Skeletal muscle tissue (tissue), 4 donors: ENCODE data around the gene ABHD17A. TPM values are rescaled to one million over a fixed set of nuclear protein-coding genes. Genes with fewer than 3 reads are reported as not detected.
A peak's percentile ranks its signal among the peaks of the same experiment; 100 is the strongest.
"Not testable (repeated sequence)": the region's sequence is repeated elsewhere in the genome, so short reads cannot be mapped to it uniquely, and the experiment has no call there.

Experiments used
- H3K27ac ChIP-seq: one replicate; pipeline ENCODE4 v1.7.0; 2013; ENCODE audit warnings: mild to moderate bottlenecking, low read depth, low read length, inconsistent platforms
- H3K27me3 ChIP-seq, 3 donors: one replicate each; pipeline ENCODE4 v1.7.0; 2013; ENCODE audit warnings: low read length in 3 of 3; ENCODE audit not compliant: control insufficient read depth in 3 of 3, insufficient read depth in 3 of 3
- H3K36me3 ChIP-seq, 3 donors: one replicate each; pipeline ENCODE4 v1.7.0; 2013; ENCODE audit warnings: low read length in 3 of 3; ENCODE audit not compliant: control insufficient read depth in 3 of 3, insufficient read depth in 3 of 3
- H3K4me1 ChIP-seq, 3 donors: one replicate each; pipeline ENCODE4 v1.7.0; 2013; ENCODE audit warnings: low read length in 3 of 3, mild to moderate bottlenecking in 3 of 3; ENCODE audit not compliant: control insufficient read depth in 3 of 3, insufficient read depth in 3 of 3
- H3K4me3 ChIP-seq, 3 donors: one replicate each; pipeline ENCODE4 v1.7.0; 2013; ENCODE audit warnings: low read length in 3 of 3
- H3K9ac ChIP-seq, 3 donors: one replicate each; pipeline ENCODE4 v1.7.0; 2013; ENCODE audit warnings: low read length in 3 of 3, mild to moderate bottlenecking in 3 of 3, moderate library complexity in 2 of 3, low read depth in 1 of 3
- H3K9me3 ChIP-seq, 3 donors: one replicate each; pipeline ENCODE4 v1.7.0; 2013; ENCODE audit warnings: low read length in 3 of 3; ENCODE audit not compliant: control insufficient read depth in 3 of 3
- total RNA-seq: library from RNA; depleted of rRNA; stranded (reverse); fragments of >200 nt; gene quantifications from one replicate; pipeline ENCODE4 v1.2.3, GENCODE V29; 2014
- donor health status: Osteomylitis.

The ABHD17A gene
- total RNA-seq, 1 donor from 2014 or later, result 52.7 TPM

- Histone ChIP-seq H3K9me3 (no peaks in the 10 kb centered on the region), H3K4me1 (peaks cover 12 to 33% (median 12%) of the 10 kb centered on the region in 3 donors), H3K27me3 (no peaks in the 10 kb centered on the region), H3K9ac (peak overlapping the region in 2 of 3 donors; percentile 7 to 45), H3K36me3 (no peaks in the 10 kb centered on the region), H3K27ac (peak overlapping the region; percentile 69), H3K4me3 (peak overlapping the region; percentile 48 to 93 (median 58))
Measured at GRCh38 chr19:1904860-1905109, 19.5 kb upstream of the ABHD17A start.

GRCh38 chr19:1902923-1903322, 17.6 kb upstream of the ABHD17A start:
- Histone ChIP-seq H3K9ac (no peak overlapping the region), H3K9me3 (no peaks in the 10 kb centered on the region), H3K27me3 (peaks cover 0 to 1% (median 1%) of the 10 kb centered on the region in 3 donors), H3K27ac (peak overlapping the region; percentile 30), H3K36me3 (no peaks in the 10 kb centered on the region), H3K4me3 (no peak overlapping the region), H3K4me1 (peaks cover 9 to 20% (median 10%) of the 10 kb centered on the region in 3 donors)

- no peaks in the 10 kb centered on the region for H3K36me3 ChIP-seq
- H3K27me3 ChIP-seq, result peaks cover 0 to 7% (median 6%) of the 10 kb centered on the region in 3 donors
- H3K4me3 ChIP-seq, result no peak overlapping the region
- no peaks in the 10 kb centered on the region for H3K9me3 ChIP-seq
- no peak overlapping the region for H3K9ac ChIP-seq
- peak overlapping the region; percentile 66 for H3K27ac ChIP-seq
- H3K4me1 ChIP-seq, result peaks cover 9 to 18% (median 11%) of the 10 kb centered on the region in 3 donors
Measured at GRCh38 chr19:1901940-1902404, 16.7 kb upstream of the ABHD17A start.

GRCh38 chr19:1896508-1896907, 11.2 kb upstream of the ABHD17A start:
- H3K27ac ChIP-seq, result no peak overlapping the region
- no peaks in the 10 kb centered on the region for H3K9me3 ChIP-seq
- no peak overlapping the region for H3K4me3 ChIP-seq

GRCh38 chr19:1893791-1894190, 8.5 kb upstream of the ABHD17A start:
- Histone ChIP-seq H3K27ac (no peak overlapping the region), H3K9me3 (no peaks in the 10 kb centered on the region), H3K27me3 (peaks cover 0 to 7% (median 6%) of the 10 kb centered on the region in 3 donors), H3K36me3 (no peaks in the 10 kb centered on the region), H3K9ac (no peak overlapping the region), H3K4me3 (no peak overlapping the region), H3K4me1 (peaks cover 3 to 10% (median 4%) of the 10 kb centered on the region in 3 donors)

More at GRCh38 chr19:1896508-1896907, 11.2 kb upstream of the ABHD17A start:
- peaks cover 3 to 10% (median 4%) of the 10 kb centered on the region in 3 donors for H3K4me1 ChIP-seq
- H3K27me3 ChIP-seq, result peaks cover 0 to 7% (median 6%) of the 10 kb centered on the region in 3 donors
- no peaks in the 10 kb centered on the region for H3K36me3 ChIP-seq
- no peak overlapping the region for H3K9ac ChIP-seq

GRCh38 chr19:1889907-1890306, 4.6 kb upstream of the ABHD17A start:
- peaks cover 0 to 1% (median 0%) of the 10 kb centered on the region in 3 donors for H3K4me1 ChIP-seq
- no peak overlapping the region for H3K4me3 ChIP-seq
- H3K36me3 ChIP-seq, result no peaks in the 10 kb centered on the region
- H3K9me3 ChIP-seq, result no peaks in the 10 kb centered on the region
- no peak overlapping the region for H3K27ac ChIP-seq
- H3K9ac ChIP-seq, result no peak overlapping the region
- no peaks in the 10 kb centered on the region for H3K27me3 ChIP-seq

- Histone ChIP-seq H3K4me3 (no peak overlapping the region), H3K27me3 (no peaks in the 10 kb centered on the region), H3K9me3 (no peaks in the 10 kb centered on the region), H3K27ac (no peak overlapping the region), H3K36me3 (no peaks in the 10 kb centered on the region), H3K4me1 (peaks cover 13 to 16% (median 14%) of the 10 kb centered on the region in 3 donors), H3K9ac (no peak overlapping the region)
Measured at GRCh38 chr19:1888385-1888784, 3.1 kb upstream of the ABHD17A start.

- H3K27me3 ChIP-seq, H3K27ac ChIP-seq, H3K9me3 ChIP-seq, H3K36me3 ChIP-seq, H3K4me3 ChIP-seq, H3K9ac ChIP-seq: not testable (repeated sequence)
- H3K4me1 ChIP-seq, result peaks cover 25 to 33% (median 25%) of the 10 kb centered on the region in 3 donors
Measured at GRCh38 chr19:1886360-1886759, 1.1 kb upstream of the ABHD17A start.

- Histone ChIP-seq H3K4me3 (peak overlapping the region; percentile 88 to 94 (median 89)), H3K9me3 (no peaks in the 10 kb centered on the region), H3K27ac (peak overlapping the region; percentile 69), H3K27me3 (no peaks in the 10 kb centered on the region), H3K4me1 (peaks cover 28 to 42% (median 28%) of the 10 kb centered on the region in 3 donors), H3K9ac (peak overlapping the region; percentile 88 to 90 (median 90)), H3K36me3 (peaks cover 0 to 4% (median 2%) of the 10 kb centered on the region in 3 donors)
Measured at GRCh38 chr19:1884719-1885334, 469 bp downstream of the ABHD17A start.

GRCh38 chr19:1884291-1884718, 991 bp downstream of the ABHD17A start:
- peaks cover 28 to 42% (median 28%) of the 10 kb centered on the region in 3 donors for H3K4me1 ChIP-seq
- peak overlapping the region; percentile 69 for H3K27ac ChIP-seq
- peak overlapping the region; percentile 88 to 94 (median 89) for H3K4me3 ChIP-seq
- H3K27me3 ChIP-seq, result no peaks in the 10 kb centered on the region
- H3K36me3 ChIP-seq, result peaks cover 0 to 4% (median 2%) of the 10 kb centered on the region in 3 donors
- no peaks in the 10 kb centered on the region for H3K9me3 ChIP-seq
- H3K9ac ChIP-seq, result peak overlapping the region; percentile 88 to 90 (median 90)
